SU-DHL-6 (cell line): ENCODE results near the gene TCP11L1.

Experiments used
- H2AFZ ChIP-seq: fragments of 200-600 bp; sonication (generic); 2 replicates; pipeline ENCODE4 v1.6.1; 2014; ENCODE audit warnings: low read depth, mild to moderate bottlenecking, moderate library complexity, mixed read lengths, antibody characterized with exemption, low read length; ENCODE audit not compliant: severe bottlenecking
- H3F3A ChIP-seq: fragments of 200-600 bp; shearing (Covaris generic); 2 replicates; pipeline ENCODE4 v1.6.0; 2016; ENCODE audit warnings: antibody characterized with exemption, mild to moderate bottlenecking; ENCODE audit not compliant: insufficient read depth
- H3K27ac ChIP-seq: fragments of 200-600 bp; sonication (generic); 2 replicates; pipeline ENCODE4 v1.5.1; 2016; ENCODE audit warnings: low read depth, mild to moderate bottlenecking, low read length, moderate library complexity, mixed read lengths
- H3K27me3 ChIP-seq: fragments of 200-600 bp; sonication (generic), shearing (Covaris generic); 2 replicates; pipeline ENCODE4 v1.6.0; 2014; ENCODE audit warnings: mild to moderate bottlenecking, low read length
- H3K36me3 ChIP-seq: fragments of 200-600 bp; sonication (generic); 2 replicates; pipeline ENCODE4 v1.6.1; 2014; ENCODE audit warnings: mild to moderate bottlenecking, low read length, mixed read lengths
- H3K4me2 ChIP-seq: fragments of 300-600, 200-600 bp; shearing (Covaris generic), sonication (generic); 2 replicates; pipeline ENCODE4 v1.6.0; 2014; ENCODE audit warnings: low read length, low read depth, mild to moderate bottlenecking; ENCODE audit not compliant: poor library complexity, severe bottlenecking
- H3K4me3 ChIP-seq: fragments of 200-600 bp; sonication (generic); 2 replicates; pipeline ENCODE4 v1.5.1; 2014; ENCODE audit warnings: antibody characterized with exemption, low read length, mild to moderate bottlenecking, mixed read lengths; ENCODE audit not compliant: insufficient read depth, poor library complexity, severe bottlenecking
- H3K79me2 ChIP-seq: fragments of 200-600 bp; sonication (generic); 2 replicates; pipeline ENCODE4 v1.6.1; 2014; ENCODE audit warnings: mild to moderate bottlenecking, low read length, moderate library complexity; ENCODE audit not compliant: insufficient read depth
- H3K9ac ChIP-seq: fragments of 200-600 bp; sonication (generic); 2 replicates; pipeline ENCODE4 v1.7.0; 2014; ENCODE audit warnings: mild to moderate bottlenecking, low read length
- H3K9me2 ChIP-seq: fragments of 200-600 bp; sonication (generic); replicated peaks from 2 replicates; pipeline ENCODE4 v1.6.1; 2014; ENCODE audit warnings: low read length; ENCODE audit not compliant: insufficient read depth
- H3K9me3 ChIP-seq: fragments of 200-600 bp; sonication (generic); 2 replicates; pipeline ENCODE4 v1.6.1; 2014; ENCODE audit warnings: low read length, mixed read lengths; ENCODE audit not compliant: insufficient read depth
- H4K20me1 ChIP-seq: fragments of 200-600 bp; sonication (generic); 2 replicates; pipeline ENCODE4 v1.6.1; 2014; ENCODE audit warnings: low read depth, mild to moderate bottlenecking, antibody characterized with exemption, low read length, moderate library complexity, mixed read lengths
- EZH2phosphoT487 ChIP-seq: fragments of 200-600 bp; sonication (generic), shearing (Covaris generic); conservative IDR thresholded peaks from 2 replicates; pipeline ENCODE4 v1.6.1; 2018; ENCODE audit warnings: mild to moderate bottlenecking, antibody characterized with exemption, low read length, moderate library complexity, mixed read lengths
- TF ChIP-seq, protein P1 (sequence below): fragments of 200-600 bp; sonication (generic); IDR thresholded peaks from one replicate; pipeline ENCODE4 v1.5.1; 2017; ENCODE audit warnings: antibody characterized with exemption, mild to moderate bottlenecking, low read length, moderate library complexity; ENCODE audit not compliant: insufficient read depth, poor library complexity, severe bottlenecking

TCP11L1 gene

GRCh38 chr11:33013755-33014154 is 25.6 kb upstream of the TCP11L1 start:
- no peak overlapping the region for H3K9ac ChIP-seq
- H3K9me2 ChIP-seq, result no peaks in the 10 kb centered on the region
- H3K9me3 ChIP-seq, result no peaks in the 10 kb centered on the region
- H3F3A ChIP-seq, result no peaks in the 10 kb centered on the region
- TF ChIP-seq, protein P1, sequence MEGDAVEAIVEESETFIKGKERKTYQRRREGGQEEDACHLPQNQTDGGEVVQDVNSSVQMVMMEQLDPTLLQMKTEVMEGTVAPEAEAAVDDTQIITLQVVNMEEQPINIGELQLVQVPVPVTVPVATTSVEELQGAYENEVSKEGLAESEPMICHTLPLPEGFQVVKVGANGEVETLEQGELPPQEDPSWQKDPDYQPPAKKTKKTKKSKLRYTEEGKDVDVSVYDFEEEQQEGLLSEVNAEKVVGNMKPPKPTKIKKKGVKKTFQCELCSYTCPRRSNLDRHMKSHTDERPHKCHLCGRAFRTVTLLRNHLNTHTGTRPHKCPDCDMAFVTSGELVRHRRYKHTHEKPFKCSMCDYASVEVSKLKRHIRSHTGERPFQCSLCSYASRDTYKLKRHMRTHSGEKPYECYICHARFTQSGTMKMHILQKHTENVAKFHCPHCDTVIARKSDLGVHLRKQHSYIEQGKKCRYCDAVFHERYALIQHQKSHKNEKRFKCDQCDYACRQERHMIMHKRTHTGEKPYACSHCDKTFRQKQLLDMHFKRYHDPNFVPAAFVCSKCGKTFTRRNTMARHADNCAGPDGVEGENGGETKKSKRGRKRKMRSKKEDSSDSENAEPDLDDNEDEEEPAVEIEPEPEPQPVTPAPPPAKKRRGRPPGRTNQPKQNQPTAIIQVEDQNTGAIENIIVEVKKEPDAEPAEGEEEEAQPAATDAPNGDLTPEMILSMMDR, result no peak
- no peak for TF ChIP-seq EZH2phosphoT487
- H2AFZ ChIP-seq, result no peak overlapping the region
- H3K36me3 ChIP-seq, result no peaks in the 10 kb centered on the region
- H3K27ac ChIP-seq, result no peak overlapping the region
- no peaks in the 10 kb centered on the region for H3K27me3 ChIP-seq
- H3K4me3 ChIP-seq, result no peak overlapping the region
- no peak overlapping the region for H3K4me2 ChIP-seq
- no peaks in the 10 kb centered on the region for H4K20me1 ChIP-seq
- no peaks in the 10 kb centered on the region for H3K79me2 ChIP-seq

GRCh38 chr11:33015621-33016551 is 23.5 kb upstream of the TCP11L1 start, which contains the start of gene DEPDC7:
DEPDC7 (plus strand) TSS chr11:33015878; CDS start chr11:33015956, 78 bp downstream.
- Histone ChIP-seq H4K20me1 (no peaks in the 10 kb centered on the region), H3F3A (no peaks in the 10 kb centered on the region), H3K36me3 (no peaks in the 10 kb centered on the region), H3K9ac (no peak within 1 kb of the TSS), H3K9me3 (no peaks in the 10 kb centered on the region), H3K79me2 (no peaks in the 10 kb centered on the region), H3K27ac (no peak within 1 kb of the TSS), H3K4me3 (no peak within 1 kb of the TSS), H2AFZ (no peak within 1 kb of the TSS), H3K9me2 (no peaks in the 10 kb centered on the region), H3K27me3 (no peaks in the 10 kb centered on the region), H3K4me2 (no peak within 1 kb of the TSS)
- TF ChIP-seq, protein P1, result no peak
- TF ChIP-seq EZH2phosphoT487, result no peak

DNA sequence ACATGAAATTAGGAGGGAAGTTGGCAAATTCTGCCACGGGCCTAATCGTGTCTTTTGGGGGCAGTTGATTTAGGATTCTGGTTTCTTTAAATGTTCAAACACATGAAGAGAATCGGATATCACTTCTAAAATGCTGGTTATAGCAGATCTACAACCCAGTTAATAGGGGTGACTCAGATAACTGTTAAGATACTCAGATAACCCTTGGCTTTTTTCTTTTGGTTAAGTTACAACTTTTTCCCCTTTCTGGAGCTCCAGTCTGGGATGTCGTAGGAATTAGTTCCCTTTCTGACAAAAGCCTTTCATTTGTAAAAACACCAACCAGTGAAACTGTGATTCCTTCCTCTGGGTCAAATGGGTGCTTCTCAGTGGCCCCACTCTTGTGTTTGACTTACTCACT is 22.7 kb upstream of the TCP11L1 start:
- Histone ChIP-seq H3F3A (no peaks in the 10 kb centered on the region), H3K27ac (no peak overlapping the region), H3K4me2 (no peak overlapping the region), H3K4me3 (no peak overlapping the region), H3K36me3 (no peaks in the 10 kb centered on the region), H4K20me1 (no peaks in the 10 kb centered on the region), H3K9me3 (no peaks in the 10 kb centered on the region), H3K9me2 (no peaks in the 10 kb centered on the region), H2AFZ (no peak overlapping the region), H3K9ac (no peak overlapping the region), H3K79me2 (no peaks in the 10 kb centered on the region), H3K27me3 (no peaks in the 10 kb centered on the region)
- no peak for TF ChIP-seq EZH2phosphoT487
- TF ChIP-seq, protein P1, result no peak
